ENCODE results near the gene LRP4.
A peak's percentile ranks its signal among the peaks of the same experiment; 100 is the strongest.

The LRP4 gene

GRCh38 chr11:46892838-46893237, 25.5 kb downstream of the LRP4 start:
- DNase-seq (ENCODE audit: low read depth): no peak

- no peak for DNase-seq (ENCODE audit: low read depth)
These were observed 26.2 kb downstream of the LRP4 start for GRCh38 chr11:46892109-46892508.

- no peak for DNase-seq (ENCODE audit: low read depth)
These were observed 27.7 kb downstream of the LRP4 start for GRCh38 chr11:46890665-46891064.

- DNase-seq (ENCODE audit: low read depth): no peak
These were observed 28.5 kb downstream of the LRP4 start for GRCh38 chr11:46889689-46890475.

GRCh38 chr11:46889251-46889650, 29.1 kb downstream of the LRP4 start:
- DNase-seq (ENCODE audit: low read depth): no peak

GRCh38 chr11:46888636-46889035, 29.7 kb downstream of the LRP4 start:
- DNase-seq (ENCODE audit: low read depth): no peak

GRCh38 chr11:46886211-46886610, 32.1 kb downstream of the LRP4 start:
- DNase-seq (ENCODE audit: low read depth): no peak

GRCh38 chr11:46879056-46879585, 39.2 kb downstream of the LRP4 start:
- DNase-seq (ENCODE audit: low read depth): no peak

- no peak for DNase-seq (ENCODE audit: low read depth)
These were observed 40.8 kb downstream of the LRP4 start for GRCh38 chr11:46877580-46877979.

- DNase-seq (ENCODE audit: low read depth): no peak
These were observed 41.9 kb downstream of the LRP4 start for GRCh38 chr11:46876471-46876870.

- DNase-seq (ENCODE audit: low read depth): no peak
These were observed 43.8 kb downstream of the LRP4 start for GRCh38 chr11:46874586-46874985.

- no peak for DNase-seq (ENCODE audit: low read depth)
These were observed 49.4 kb downstream of the LRP4 start for GRCh38 chr11:46868912-46869311.

GRCh38 chr11:46865340-46865739, 53.0 kb downstream of the LRP4 start:
- no peak for DNase-seq (ENCODE audit: low read depth)

- no peak for DNase-seq (ENCODE audit: low read depth)
These were observed 58.1 kb downstream of the LRP4 start for GRCh38 chr11:46860218-46860617.

GRCh38 chr11:46858920-46859546, 59.3 kb downstream of the LRP4 start:
- DNase-seq (ENCODE audit: low read depth): peak; percentile 52

- DNase-seq (ENCODE audit: low read depth): no peak
These were observed 60.7 kb downstream of the LRP4 start for GRCh38 chr11:46857666-46858065.

- DNase-seq (ENCODE audit: low read depth): no peak
These were observed 61.6 kb downstream of the LRP4 start for GRCh38 chr11:46856605-46857343.

GRCh38 chr11:46855863-46856262, 62.5 kb downstream of the LRP4 start:
- no peak for DNase-seq (ENCODE audit: low read depth)

GRCh38 chr11:46855167-46855566, 63.2 kb downstream of the LRP4 start:
- DNase-seq (ENCODE audit: low read depth): no peak

- no peak for DNase-seq (ENCODE audit: low read depth)
These were observed 67.4 kb downstream of the LRP4 start for GRCh38 chr11:46850829-46851380.

GRCh38 chr11:46849631-46850030, 68.7 kb downstream of the LRP4 start:
- DNase-seq (ENCODE audit: low read depth): no peak

- no peak for DNase-seq (ENCODE audit: low read depth)
These were observed 71.9 kb downstream of the LRP4 start for GRCh38 chr11:46846510-46846830.

Data from CMK (cell line).